ENCODE data around the gene RPS6KA3.

- TF ChIP-seq, protein P1, sequence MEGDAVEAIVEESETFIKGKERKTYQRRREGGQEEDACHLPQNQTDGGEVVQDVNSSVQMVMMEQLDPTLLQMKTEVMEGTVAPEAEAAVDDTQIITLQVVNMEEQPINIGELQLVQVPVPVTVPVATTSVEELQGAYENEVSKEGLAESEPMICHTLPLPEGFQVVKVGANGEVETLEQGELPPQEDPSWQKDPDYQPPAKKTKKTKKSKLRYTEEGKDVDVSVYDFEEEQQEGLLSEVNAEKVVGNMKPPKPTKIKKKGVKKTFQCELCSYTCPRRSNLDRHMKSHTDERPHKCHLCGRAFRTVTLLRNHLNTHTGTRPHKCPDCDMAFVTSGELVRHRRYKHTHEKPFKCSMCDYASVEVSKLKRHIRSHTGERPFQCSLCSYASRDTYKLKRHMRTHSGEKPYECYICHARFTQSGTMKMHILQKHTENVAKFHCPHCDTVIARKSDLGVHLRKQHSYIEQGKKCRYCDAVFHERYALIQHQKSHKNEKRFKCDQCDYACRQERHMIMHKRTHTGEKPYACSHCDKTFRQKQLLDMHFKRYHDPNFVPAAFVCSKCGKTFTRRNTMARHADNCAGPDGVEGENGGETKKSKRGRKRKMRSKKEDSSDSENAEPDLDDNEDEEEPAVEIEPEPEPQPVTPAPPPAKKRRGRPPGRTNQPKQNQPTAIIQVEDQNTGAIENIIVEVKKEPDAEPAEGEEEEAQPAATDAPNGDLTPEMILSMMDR (IDR thresholded peaks at IDR 0.05 in 8 of 11, conservative IDR thresholded peaks at IDR 0.05 in 3 of 11): no peak
- TF ChIP-seq POLR2AphosphoS5 (IDR thresholded peaks at IDR 0.05): no peak
These were observed 48.8 kb downstream of the RPS6KA3 start for GRCh38 chrX:20217906-20218305.

All from spleen (tissue), 7 donors.